Neural cell (in vitro differentiated cells): ENCODE results near the gene PLS1.

Experiments
- EZH2 ChIP-seq: fragments of 200-600, 300-800 bp; shearing (Covaris generic), sonication (generic); IDR thresholded peaks from 2 replicates; pipeline ENCODE4 v1.6.1; 2014; ENCODE audit warnings: antibody characterized with exemption, low read length, borderline replicate concordance, mild to moderate bottlenecking; ENCODE audit not compliant: insufficient read depth, poor library complexity, severe bottlenecking
- TF ChIP-seq, protein P1 (sequence below): fragments of 450-650 bp; IDR thresholded peaks from 2 replicates; pipeline ENCODE4 v1.5.1; 2014; ENCODE audit warnings: antibody characterized with exemption, mild to moderate bottlenecking, moderate library complexity; ENCODE audit not compliant: poor library complexity, severe bottlenecking
- TF ChIP-seq, protein P2 (sequence below): IDR thresholded peaks from 2 replicates; pipeline ENCODE4 v1.6.1; 2012; ENCODE audit warnings: borderline replicate concordance

DNA sequence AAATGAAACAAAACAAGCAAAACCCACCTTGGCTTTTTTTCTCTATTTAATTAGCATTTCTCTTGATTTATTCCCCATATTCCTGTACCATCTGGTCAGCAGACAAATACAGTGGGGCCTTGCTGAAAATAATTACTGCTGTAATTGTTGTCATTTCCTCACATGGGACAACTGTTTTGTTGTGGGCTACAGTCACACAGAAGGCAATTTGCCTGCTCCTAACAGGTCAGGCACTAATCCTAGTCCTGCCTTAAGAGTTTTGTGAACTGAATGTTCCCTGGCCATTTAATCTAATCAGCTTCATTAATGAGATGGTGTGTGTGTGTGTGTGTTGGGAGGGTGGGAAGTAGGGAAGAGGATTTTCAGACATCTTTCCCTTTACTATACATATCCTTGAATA, 139.3 kb downstream of the PLS1 start:
- TF ChIP-seq, protein P1, sequence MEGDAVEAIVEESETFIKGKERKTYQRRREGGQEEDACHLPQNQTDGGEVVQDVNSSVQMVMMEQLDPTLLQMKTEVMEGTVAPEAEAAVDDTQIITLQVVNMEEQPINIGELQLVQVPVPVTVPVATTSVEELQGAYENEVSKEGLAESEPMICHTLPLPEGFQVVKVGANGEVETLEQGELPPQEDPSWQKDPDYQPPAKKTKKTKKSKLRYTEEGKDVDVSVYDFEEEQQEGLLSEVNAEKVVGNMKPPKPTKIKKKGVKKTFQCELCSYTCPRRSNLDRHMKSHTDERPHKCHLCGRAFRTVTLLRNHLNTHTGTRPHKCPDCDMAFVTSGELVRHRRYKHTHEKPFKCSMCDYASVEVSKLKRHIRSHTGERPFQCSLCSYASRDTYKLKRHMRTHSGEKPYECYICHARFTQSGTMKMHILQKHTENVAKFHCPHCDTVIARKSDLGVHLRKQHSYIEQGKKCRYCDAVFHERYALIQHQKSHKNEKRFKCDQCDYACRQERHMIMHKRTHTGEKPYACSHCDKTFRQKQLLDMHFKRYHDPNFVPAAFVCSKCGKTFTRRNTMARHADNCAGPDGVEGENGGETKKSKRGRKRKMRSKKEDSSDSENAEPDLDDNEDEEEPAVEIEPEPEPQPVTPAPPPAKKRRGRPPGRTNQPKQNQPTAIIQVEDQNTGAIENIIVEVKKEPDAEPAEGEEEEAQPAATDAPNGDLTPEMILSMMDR, result no peak
- TF ChIP-seq, protein P2, sequence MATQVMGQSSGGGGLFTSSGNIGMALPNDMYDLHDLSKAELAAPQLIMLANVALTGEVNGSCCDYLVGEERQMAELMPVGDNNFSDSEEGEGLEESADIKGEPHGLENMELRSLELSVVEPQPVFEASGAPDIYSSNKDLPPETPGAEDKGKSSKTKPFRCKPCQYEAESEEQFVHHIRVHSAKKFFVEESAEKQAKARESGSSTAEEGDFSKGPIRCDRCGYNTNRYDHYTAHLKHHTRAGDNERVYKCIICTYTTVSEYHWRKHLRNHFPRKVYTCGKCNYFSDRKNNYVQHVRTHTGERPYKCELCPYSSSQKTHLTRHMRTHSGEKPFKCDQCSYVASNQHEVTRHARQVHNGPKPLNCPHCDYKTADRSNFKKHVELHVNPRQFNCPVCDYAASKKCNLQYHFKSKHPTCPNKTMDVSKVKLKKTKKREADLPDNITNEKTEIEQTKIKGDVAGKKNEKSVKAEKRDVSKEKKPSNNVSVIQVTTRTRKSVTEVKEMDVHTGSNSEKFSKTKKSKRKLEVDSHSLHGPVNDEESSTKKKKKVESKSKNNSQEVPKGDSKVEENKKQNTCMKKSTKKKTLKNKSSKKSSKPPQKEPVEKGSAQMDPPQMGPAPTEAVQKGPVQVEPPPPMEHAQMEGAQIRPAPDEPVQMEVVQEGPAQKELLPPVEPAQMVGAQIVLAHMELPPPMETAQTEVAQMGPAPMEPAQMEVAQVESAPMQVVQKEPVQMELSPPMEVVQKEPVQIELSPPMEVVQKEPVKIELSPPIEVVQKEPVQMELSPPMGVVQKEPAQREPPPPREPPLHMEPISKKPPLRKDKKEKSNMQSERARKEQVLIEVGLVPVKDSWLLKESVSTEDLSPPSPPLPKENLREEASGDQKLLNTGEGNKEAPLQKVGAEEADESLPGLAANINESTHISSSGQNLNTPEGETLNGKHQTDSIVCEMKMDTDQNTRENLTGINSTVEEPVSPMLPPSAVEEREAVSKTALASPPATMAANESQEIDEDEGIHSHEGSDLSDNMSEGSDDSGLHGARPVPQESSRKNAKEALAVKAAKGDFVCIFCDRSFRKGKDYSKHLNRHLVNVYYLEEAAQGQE, result no peak
- TF ChIP-seq EZH2, result no peak
